ENCODE measurements around the gene LAMA2. TPM values are rescaled to one million over a fixed set of nuclear protein-coding genes. Genes with fewer than 3 reads are reported as not detected.

Gene LAMA2
- total and polyA plus RNA-seq, 2 of the 8 experiments (the other 6 are each of a cell fraction or from before 2014, with no cell fraction given): 1.3 to 3.8 TPM

DNA sequence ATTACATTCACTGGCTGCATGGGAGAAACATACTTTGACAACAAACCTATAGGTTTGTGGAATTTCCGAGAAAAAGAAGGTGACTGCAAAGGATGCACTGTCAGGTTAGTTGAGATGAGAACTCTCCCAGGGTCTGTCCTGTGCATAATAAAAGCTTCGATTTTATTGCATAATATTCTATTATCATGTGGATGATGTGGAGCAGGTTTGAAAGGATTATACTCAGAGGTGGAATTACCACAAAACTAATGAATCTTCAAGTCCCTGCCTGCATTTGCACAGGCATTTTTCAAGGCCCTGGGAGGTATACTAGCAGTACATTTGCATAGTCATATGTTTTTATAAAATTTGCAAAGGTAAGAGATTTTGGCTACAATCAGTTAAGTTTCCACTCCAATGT lies 577.3 kb downstream of the LAMA2 start (continued):
- TF ChIP-seq, protein P1, sequence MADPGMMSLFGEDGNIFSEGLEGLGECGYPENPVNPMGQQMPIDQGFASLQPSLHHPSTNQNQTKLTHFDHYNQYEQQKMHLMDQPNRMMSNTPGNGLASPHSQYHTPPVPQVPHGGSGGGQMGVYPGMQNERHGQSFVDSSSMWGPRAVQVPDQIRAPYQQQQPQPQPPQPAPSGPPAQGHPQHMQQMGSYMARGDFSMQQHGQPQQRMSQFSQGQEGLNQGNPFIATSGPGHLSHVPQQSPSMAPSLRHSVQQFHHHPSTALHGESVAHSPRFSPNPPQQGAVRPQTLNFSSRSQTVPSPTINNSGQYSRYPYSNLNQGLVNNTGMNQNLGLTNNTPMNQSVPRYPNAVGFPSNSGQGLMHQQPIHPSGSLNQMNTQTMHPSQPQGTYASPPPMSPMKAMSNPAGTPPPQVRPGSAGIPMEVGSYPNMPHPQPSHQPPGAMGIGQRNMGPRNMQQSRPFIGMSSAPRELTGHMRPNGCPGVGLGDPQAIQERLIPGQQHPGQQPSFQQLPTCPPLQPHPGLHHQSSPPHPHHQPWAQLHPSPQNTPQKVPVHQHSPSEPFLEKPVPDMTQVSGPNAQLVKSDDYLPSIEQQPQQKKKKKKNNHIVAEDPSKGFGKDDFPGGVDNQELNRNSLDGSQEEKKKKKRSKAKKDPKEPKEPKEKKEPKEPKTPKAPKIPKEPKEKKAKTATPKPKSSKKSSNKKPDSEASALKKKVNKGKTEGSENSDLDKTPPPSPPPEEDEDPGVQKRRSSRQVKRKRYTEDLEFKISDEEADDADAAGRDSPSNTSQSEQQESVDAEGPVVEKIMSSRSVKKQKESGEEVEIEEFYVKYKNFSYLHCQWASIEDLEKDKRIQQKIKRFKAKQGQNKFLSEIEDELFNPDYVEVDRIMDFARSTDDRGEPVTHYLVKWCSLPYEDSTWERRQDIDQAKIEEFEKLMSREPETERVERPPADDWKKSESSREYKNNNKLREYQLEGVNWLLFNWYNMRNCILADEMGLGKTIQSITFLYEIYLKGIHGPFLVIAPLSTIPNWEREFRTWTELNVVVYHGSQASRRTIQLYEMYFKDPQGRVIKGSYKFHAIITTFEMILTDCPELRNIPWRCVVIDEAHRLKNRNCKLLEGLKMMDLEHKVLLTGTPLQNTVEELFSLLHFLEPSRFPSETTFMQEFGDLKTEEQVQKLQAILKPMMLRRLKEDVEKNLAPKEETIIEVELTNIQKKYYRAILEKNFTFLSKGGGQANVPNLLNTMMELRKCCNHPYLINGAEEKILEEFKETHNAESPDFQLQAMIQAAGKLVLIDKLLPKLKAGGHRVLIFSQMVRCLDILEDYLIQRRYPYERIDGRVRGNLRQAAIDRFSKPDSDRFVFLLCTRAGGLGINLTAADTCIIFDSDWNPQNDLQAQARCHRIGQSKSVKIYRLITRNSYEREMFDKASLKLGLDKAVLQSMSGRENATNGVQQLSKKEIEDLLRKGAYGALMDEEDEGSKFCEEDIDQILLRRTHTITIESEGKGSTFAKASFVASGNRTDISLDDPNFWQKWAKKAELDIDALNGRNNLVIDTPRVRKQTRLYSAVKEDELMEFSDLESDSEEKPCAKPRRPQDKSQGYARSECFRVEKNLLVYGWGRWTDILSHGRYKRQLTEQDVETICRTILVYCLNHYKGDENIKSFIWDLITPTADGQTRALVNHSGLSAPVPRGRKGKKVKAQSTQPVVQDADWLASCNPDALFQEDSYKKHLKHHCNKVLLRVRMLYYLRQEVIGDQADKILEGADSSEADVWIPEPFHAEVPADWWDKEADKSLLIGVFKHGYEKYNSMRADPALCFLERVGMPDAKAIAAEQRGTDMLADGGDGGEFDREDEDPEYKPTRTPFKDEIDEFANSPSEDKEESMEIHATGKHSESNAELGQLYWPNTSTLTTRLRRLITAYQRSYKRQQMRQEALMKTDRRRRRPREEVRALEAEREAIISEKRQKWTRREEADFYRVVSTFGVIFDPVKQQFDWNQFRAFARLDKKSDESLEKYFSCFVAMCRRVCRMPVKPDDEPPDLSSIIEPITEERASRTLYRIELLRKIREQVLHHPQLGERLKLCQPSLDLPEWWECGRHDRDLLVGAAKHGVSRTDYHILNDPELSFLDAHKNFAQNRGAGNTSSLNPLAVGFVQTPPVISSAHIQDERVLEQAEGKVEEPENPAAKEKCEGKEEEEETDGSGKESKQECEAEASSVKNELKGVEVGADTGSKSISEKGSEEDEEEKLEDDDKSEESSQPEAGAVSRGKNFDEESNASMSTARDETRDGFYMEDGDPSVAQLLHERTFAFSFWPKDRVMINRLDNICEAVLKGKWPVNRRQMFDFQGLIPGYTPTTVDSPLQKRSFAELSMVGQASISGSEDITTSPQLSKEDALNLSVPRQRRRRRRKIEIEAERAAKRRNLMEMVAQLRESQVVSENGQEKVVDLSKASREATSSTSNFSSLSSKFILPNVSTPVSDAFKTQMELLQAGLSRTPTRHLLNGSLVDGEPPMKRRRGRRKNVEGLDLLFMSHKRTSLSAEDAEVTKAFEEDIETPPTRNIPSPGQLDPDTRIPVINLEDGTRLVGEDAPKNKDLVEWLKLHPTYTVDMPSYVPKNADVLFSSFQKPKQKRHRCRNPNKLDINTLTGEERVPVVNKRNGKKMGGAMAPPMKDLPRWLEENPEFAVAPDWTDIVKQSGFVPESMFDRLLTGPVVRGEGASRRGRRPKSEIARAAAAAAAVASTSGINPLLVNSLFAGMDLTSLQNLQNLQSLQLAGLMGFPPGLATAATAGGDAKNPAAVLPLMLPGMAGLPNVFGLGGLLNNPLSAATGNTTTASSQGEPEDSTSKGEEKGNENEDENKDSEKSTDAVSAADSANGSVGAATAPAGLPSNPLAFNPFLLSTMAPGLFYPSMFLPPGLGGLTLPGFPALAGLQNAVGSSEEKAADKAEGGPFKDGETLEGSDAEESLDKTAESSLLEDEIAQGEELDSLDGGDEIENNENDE (IDR thresholded peaks at IDR 0.05; ENCODE audit: insufficient replicate concordance, low read length): no peak
- no peak for TF ChIP-seq RNF2 (IDR thresholded peaks at IDR 0.05; ENCODE audit: borderline replicate concordance, low read depth, low read length, missing control alignments, poor library complexity, severe bottlenecking)
- TF ChIP-seq BCL11A (IDR thresholded peaks at IDR 0.05; ENCODE audit: low read depth in 2 of 2, low read length in 2 of 2): no peak
- no peak for TF ChIP-seq CBX5 (IDR thresholded peaks at IDR 0.05; ENCODE audit: low read depth, low read length)
- TF ChIP-seq, protein P2, sequence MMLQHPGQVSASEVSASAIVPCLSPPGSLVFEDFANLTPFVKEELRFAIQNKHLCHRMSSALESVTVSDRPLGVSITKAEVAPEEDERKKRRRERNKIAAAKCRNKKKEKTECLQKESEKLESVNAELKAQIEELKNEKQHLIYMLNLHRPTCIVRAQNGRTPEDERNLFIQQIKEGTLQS (IDR thresholded peaks at IDR 0.05; ENCODE audit: insufficient read depth, low read depth, low read length): no peak
- no peak for TF ChIP-seq NRF1 (IDR thresholded peaks at IDR 0.05; ENCODE audit: low read depth, low read length)
- no peak for TF ChIP-seq SIRT6 (IDR thresholded peaks at IDR 0.05; ENCODE audit: low read length)
- no peak for TF ChIP-seq SIN3A (conservative IDR thresholded peaks at IDR 0.05 in 1 of 2, IDR thresholded peaks at IDR 0.05 in 1 of 2; ENCODE audit: low read depth in 1 of 2, low read length in 2 of 2)
- no peak for TF ChIP-seq BACH1 (IDR thresholded peaks at IDR 0.05; ENCODE audit: low read length)
- TF ChIP-seq NANOG (IDR thresholded peaks at IDR 0.05; ENCODE audit: insufficient read depth, low read depth, low read length, poor library complexity, severe bottlenecking): no peak
- TF ChIP-seq MAFK (IDR thresholded peaks at IDR 0.05; ENCODE audit: low read depth, low read length): no peak
